ENCODE measurements around the gene ASIC4.

Gene ASIC4

DNA sequence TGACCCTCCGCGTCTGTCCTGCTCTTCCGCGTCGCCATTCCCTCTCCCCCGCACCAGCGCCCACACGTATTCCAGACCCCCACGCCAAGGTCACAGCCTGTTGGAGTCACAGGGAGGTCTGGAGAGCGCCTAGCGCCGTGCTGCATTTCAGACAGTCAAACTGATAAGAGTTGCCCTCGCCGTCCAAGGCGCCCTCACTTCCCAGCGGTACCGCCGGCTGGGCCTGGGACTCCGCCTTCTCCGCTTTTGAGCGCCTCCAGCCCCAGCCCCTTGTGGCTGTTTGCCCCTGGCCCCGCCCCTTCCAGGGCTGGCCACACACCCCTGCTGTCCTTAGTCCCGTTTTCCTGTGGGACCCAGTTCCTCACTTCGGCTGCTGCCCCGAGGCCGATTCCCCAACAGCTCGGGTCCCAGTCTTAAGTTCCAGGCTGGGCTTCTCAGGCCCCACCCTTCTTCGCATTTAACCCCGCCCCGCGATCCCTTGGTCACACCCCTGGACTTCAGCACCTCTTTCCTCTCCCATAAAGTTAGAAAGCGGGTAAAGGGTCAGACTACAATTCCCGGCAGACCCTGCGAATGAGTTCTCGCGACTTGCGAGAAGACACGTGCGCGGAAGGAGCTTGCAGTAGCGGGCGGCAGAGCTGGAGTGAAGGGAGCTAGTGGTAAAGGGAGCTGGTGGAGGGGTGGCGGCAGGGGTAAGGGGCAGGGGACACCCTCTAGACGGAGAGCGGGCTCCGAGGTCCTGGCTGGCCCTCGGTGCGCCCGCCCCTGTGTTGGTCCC, 15.8 kb upstream of the ASIC4 start, which contains the start of gene GMPPA:
TSS of gene GMPPA (plus strand) at position 612 of the 778 bp plus-strand sequence. CDS start 1,085 bp downstream, outside the sequence.
- DNase-seq = peak; percentile 99

DNA sequence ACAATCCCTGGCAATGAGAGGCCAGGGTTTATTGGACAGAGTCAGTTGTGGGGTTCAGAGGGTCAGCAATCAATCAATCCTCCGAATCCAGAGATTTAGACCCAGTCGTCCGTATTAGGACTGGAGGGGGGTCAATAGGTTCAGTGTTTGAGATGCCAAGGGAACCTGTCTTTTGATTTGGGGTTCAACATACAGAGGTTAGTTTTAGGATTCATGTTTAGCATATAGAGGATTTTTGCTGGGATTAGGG, 15.3 kb upstream of the ASIC4 start:
- no peak for DNase-seq

DNA sequence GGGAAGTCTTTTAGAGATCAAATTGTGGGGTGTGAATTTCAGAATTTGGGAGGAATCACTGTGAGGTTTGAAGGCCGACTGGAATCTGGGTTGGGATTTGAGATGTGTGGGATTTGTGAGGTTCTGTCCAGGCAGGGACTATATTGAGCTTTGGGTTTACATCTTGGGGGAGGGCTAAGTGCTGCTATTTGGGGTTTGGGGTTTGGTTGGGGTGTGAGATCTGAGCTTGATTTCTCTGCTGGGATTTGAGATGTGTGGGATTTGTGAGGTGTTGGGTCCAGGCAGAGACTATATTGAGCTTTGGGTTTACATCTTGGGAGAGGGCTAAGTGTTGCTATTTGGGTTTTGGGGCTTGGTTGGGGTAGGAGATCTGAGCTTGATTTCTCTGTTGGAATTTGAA, 14.7 kb upstream of the ASIC4 start:
- DNase-seq = no peak

DNA sequence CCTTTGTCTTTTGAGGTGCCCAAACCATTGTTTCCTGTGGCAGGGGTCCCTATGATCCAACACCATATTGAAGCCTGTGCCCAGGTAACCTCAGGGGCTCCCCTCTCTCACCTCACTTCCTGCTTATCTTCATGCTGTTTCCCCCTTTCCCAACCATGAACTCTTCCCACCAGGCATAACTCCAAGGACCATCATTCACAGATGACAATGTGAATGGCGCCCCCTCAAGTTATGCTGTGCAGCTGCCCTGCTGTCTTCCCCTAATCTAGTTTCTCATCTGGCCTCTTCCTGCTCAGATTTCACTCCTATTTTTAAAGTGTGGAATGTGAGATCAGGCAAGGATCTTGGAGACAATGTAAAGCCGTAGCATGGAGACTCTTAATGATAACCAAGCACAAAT, 14.1 kb upstream of the ASIC4 start:
- no peak for DNase-seq

DNA sequence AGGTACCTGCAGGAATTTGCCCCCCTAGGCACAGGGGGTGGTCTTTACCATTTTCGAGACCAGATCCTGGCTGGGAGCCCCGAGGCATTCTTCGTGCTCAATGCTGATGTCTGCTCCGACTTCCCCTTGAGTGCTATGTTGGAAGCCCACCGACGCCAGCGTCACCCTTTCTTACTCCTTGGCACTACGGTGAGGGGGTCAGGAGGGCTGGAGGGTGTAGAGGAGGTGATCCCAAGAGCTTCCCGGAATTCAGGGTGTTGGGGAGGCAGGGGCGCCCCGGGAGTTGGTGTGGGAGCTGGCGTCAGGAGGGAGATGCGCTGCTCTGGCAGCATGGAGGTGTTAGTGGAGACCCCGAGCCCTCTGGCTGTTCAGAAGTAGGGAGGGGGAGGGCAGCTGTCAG, 12.4 kb upstream of the ASIC4 start:
- no peak for DNase-seq

DNA sequence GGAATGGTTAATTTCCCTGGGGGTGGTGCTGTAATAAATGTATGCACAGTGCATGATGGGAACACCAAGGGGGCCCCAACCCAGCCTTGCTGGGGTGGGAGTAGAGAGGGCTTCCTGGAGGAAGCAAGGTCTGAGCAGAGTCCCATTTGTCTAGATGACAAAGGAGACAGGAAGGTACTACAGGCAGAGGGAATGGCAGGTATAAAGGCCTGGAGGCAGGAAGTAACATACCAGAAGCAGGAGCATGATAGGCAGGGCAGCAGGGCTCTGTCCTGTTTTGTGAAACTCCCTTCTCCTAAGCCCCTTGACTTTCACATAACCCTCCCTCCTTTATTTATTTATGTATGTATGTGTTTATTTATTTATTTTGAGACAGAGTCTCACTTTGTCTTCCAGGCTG, 11.7 kb upstream of the ASIC4 start:
- DNase-seq = no peak

DNA sequence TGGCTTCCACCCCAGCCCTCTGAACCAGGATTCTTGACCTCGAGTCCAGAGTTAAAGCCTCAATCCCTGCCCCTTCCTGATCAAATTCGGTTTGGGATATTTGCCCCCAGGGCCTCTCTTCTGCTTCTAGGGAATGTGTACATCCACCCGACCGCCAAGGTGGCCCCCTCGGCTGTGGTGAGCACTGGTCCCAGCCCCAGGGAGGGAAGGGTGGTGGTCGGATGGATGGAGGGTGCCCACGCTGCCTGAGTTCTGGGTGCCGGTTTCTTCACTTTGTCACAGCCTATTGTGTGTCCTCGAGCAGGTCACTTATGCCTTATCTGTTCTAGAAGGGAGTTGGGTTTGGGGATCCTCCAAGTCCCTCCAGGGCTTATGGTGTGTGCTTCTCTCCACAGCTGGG, 8.7 kb upstream of the ASIC4 start:
- DNase-seq = no peak

DNA sequence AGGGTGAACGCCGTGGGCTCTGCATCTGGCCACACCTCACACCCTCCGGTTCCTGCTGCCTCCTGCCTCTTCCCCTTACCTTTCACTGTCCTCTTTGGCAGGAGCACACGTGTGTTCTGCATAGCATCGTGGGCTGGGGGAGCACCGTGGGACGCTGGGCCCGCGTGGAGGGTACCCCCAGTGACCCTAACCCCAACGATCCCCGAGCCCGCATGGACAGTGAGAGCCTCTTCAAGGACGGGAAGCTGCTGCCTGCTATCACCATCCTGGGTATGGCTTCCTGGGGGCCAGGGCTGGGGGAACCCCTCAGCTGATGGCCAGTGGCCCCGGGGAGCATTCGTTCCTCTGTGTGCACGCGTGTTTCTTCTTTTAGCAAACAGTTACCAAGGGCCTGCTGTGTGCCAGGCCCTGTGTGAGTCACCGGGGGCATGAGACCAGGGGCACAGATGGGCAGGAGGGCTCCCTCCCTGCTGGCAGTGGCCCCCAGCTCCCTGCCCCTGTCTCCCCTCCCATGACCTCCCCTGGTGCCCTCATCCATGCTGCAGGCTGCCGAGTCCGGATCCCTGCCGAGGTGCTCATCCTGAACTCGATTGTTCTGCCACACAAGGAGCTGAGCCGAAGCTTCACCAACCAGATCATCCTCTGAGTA, 8.0 kb upstream of the ASIC4 start:
- DNase-seq = no peak

DNA sequence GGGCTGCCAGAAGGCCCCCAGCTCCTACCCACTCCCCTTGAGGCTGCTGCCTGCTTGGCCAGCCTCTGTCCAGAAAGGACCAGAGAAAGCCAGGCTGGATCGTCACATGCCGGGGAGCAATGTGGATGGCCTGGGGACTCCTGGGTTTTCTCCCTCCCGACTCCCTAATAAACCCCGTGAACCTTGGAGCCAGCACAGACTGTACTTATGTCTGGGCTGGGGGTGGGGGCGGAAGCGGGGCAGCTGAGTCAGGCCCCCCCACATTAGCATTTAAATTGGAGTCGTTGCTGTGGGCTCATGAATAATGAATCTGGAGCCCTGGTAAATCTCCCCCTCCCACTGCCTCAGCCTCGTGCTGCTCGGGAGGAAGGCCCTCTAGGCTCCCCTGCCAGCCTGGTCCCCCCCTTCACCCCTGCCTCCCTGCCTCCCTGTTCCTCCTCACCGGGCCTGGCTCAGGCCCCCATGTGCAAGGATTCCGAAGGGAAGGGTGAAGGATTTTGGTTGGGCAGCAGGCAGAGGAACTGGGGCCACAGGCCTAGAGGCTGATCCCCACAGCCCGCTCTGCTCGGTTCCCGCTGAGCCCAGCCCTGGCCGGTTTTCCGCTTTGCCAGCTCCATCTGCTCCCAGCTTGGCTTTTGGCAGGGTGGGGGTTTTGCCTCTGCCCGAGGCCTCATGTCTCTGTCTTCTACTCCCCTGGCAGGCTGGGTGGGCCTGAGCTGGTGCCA, 7.3 kb upstream of the ASIC4 start:
- DNase-seq = no peak

DNA sequence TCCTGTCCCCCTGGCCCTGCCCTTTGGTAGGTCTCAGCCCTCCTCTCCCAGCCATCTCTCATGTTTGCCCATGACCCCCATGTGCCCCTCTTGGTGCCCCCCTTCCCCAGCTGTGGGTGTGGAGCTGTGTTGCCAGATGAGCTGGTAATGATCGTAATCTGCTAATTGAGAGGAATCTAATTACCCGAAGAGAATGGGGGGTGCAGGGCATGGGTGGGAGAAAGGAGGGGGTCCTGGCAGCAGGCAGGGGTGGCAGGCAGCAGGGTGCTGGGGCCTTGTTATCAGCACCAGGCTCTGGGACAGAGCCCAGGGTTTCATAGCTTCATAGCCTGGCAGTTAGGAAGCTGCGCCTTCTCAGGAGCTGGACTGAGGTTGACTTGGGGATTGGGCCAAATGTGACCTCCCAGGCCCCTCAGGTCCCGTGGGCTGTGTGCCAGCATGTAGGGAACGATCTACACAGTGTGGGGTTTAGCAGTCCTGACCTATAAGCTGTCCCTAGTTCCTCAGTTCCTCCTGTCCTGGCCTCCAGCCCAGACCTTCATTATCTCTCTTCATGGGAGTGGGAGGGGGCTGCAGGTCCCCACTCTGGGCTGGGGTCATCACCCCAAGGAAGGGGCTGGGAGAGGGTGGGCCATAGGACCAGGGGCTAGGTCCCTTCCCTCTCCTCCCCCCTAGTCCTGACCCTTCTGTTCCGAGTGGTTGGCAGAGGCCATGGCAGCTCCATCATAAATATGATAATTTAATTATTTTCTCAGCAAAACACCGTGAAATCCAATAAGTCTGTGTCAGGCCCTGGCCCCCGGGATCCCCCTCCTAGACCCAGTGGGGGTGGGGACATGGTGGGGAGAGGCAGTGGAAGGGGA, 6.5 kb upstream of the ASIC4 start:
- DNase-seq = no peak

DNA sequence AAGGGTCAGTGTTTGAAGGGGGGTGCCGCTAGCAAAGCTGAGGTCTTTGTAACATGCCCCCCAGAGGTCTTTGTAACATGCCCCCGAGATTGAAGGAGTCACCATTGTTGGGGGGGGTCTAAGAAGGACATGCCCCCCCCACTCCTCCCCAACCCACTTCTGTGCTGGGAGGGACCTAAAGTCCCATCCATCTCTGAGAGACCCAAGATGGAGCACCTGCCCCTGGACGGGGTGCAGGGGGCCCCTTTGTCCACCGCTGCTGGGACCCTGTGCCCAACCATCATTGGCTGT, 5.9 kb upstream of the ASIC4 start:
- DNase-seq = no peak

DNA sequence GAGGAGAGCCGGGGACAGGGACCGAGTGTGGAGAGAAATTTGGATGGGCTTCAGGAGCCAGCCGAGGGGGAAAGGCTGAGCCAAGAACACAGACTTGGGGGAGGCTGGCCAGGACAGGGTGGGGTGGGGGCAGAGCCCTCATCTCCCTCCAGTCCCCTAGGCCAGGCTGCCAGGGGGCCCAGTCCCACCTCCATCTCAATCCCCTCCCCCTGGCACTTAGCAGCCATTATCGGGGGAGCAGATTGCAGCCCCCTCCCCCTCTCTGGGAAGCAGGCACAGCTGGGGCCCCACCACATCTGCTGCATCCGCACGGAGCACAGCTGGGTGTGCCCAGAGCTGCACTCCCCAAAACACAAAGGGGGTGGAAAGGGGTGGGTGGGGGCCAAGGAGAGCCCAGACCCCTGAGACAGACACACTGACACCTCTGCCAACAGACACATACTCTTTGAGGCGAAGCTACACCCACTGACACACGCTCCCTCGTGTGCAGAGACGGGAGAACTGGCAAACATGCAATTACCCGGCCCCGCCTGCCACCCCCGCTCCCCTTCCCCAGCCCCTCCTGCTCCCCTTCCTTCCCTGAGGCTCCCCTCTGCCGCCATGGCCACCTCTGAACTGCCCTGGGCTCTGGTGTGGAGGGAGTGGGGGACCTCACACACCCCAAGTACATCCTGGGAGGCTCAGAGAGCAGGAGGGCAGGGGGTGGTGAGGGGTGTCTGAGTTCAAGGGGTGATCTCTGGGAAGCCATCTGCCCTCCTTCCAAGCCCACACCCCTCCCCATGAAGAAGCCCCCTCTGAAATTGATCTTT, 5.1 kb upstream of the ASIC4 start:
- DNase-seq = no peak

DNA sequence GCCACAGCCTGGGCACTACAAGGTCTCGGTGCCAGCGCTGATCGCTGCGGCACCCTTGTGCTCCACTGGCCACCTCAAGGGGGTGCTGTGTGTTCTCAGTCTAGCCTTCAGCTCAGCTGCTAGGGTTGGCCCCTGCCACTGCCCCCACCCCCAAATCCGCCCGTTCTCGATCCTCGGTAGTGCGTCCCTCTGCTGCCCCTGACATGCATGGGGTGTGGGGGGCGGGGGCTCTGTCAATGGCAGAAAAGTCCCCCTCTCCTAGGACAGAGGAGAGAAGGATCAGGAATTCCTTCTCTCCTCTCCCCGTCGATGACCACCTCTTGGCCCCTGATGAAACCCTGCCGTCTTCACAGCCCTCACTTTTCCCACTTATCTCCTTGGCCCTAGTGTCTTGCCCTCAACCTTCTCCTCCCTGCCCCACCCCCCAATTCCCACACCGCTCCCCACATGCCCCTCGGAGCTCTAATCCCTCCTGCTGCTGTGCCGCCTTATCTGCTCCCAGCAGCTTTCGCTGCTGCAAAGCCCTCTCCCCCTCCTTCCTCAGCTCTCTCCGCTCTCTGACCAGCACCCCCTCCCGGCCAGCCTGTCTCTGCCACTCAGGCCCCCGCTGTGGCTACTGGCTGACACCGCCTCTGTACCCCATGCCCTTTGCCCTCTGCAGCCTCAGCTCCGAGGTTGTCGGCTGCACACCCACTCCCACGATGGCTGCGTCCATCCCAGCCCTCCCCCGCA, 4.3 kb upstream of the ASIC4 start:
- no peak for DNase-seq

DNA sequence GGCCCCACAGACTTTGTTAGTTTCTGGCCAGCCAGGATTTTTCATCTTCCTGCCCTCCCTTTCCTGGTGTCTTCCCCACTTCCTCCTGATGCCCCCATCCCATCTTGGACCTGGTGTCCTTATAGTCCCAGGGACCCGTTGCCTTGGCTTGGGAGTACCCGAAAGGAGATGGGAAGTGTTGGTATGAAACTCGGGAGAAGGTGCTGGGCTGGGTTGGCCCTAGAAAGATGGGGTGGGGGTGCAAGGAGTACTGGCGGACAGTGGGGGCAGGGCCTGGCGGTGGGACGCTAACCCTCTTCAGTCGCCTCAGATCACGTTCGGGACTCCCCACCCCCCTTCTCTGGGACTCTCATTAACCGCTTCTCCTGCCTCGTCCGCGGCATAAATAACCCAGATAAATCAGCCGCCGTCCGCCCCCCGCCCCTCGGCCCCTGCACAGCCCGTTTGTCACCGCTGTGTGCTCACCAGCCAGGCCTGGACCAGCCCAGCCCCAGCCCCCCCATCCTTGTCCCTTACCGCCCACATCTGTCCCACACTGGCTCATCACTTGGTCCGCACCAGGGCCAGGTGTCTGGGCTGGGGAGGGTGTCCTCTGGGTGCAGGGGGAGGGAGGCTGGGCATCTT, 3.7 kb upstream of the ASIC4 start:
- no peak for DNase-seq

DNA sequence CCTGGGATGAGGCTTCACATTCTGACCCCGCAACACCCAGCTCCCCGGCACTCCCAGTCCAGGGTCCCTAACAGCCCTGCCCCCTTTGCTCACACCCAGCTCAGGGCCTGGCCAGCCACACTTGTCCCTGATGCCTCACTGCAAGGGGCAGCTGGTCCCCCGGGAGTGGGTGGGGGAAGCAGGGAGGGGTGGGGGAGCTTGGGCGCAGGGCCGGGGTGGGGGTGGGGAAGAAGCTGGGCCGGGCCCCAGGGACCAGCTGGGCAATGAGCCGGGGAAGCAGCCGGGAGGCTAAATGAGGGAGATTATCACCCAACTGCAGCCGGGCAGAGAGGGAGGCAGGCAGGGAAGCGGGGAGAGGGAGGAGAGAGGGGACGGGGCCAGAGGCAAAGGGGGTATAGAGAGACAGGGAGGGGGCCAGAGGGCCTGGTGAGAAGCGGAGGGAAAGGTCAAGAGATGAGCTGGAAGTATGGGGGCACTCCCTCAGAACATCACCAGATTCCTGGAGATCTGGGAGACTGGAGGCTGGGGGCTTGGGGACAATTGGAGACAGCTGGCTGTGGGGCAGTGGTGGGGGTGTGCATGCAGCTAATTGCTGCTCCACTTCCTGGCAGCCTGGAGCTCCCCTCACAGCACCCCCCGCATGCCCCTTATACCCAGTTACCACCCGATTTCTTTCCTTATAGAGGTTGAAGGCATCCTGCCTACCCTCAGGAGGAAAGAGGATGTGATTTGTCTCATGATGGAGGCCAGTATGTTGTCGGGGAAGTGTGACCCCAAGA, 2.5 kb upstream of the ASIC4 start:
- no peak for DNase-seq

DNA sequence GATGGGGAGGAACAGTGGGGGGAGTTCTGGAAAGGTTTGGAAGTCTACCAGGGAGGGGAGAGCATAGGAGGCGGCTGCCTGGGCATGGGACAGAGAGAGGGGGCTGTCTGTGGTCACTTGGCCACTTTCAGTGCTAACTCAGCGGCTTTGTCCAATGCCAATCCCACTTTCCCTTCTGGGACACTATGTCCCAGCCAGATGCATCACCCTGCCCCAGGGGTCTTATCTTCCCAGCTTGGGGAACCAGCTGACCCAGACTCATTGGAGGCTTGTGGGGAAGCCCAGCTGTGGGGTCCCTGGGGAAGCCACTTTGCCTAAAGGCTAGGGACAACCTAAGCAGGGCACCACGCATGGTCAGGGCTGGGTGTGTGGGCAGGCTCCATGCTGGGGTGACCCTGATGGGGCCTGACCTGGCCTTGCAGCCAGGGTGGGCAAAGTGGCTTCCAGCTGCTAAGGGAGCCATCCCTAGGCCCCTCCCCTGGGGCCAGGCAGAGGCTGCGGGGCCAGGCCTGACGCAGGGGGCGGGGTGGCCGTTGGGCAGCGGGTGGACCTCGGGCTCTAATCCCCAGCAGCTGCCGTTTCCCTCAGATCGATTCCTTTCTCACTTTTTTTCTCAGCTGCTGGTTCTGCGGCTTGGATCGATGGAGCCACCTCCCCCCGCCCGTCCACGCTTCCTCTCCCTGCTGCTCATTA, 1.6 kb upstream of the ASIC4 start:
- no peak for DNase-seq

DNA sequence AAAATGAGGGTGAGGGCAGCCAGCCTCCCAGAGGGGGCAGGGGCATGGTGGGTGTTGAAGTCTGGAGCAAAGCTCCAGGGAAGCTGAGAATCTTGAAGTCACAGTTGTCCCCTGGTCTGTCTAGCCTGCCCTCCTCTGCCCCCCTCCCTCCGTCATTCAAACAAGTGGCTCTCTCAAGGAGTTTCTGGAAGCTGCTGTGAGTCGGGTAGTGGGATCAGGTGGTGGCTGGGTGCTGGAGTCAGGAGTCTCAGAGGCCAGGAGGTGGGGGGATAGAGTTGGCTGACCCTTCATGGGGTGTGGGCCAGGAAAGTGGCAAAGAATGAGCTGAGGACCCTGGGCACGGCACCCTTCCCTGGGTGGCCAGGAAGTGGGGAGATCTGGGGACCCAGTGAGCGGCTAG, 495 bp upstream of the ASIC4 start:
- DNase-seq = no peak

DNA sequence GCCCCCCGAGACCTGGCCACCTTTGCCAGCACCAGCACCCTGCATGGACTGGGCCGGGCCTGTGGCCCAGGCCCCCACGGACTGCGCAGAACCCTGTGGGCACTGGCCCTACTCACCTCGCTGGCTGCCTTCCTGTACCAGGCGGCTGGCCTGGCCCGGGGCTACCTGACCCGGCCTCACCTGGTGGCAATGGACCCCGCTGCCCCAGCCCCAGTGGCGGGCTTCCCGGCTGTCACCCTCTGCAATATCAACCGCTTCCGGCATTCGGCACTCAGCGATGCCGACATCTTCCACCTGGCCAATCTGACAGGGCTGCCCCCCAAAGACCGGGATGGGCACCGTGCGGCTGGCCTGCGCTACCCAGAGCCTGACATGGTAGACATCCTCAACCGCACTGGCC, 554 bp downstream of the ASIC4 start:
- DNase-seq = no peak

DNA sequence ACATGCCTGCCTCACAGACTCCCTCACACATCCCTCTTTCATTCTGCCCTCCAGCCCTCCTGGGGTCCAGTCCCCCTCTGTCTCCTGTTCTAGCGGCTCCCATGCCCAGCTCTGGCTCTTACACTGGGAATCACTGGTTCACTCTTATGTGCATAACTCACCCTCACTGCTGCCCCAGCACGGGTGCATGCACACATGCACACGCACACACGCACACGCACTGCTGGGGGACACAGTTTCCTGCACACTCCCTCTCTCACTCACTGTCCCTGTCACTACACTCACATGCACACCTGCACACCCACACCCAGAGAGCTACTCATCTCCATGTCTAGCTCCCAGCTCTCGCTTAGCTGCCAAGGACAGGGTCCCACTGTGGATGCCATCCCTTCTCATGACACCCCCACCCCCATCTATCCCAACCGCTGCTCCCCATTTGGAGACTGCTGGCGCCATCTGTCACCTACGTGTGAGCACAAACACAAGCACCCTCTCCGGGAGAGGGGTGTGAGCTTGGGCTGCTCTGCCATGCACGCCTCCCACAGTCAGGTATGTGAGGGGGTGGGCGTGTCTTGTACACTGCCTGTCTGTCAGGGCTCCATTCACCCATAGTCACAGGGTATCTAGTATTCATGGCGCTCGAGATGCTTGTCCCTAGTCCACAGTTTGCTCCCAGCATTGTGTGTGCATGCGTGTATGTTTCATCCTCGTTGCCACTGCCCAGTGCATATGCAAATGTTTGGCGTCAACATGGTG, 1.8 kb downstream of the ASIC4 start:
- DNase-seq = no peak
